ENCODE data around the gene SIX6.

DNA sequence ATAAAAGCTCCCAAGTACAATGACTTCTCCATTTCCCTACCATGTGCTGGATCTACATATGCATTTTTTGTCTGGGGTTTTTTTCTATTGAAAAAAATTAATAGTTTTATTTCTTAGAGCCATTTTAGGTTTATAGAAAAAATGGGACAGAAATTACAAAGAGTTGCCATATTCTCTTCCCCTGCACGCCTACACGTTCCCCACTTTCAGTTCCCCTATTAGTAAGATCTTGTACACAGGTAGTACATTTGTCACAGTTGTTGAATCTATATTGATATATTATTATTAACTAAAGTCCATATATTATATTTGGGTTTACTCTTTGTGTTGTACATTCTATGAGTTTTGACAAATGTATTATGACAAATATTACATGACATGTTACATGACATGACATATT lies 35.7 kb downstream of the SIX6 start:
- TF ChIP-seq, protein P1, sequence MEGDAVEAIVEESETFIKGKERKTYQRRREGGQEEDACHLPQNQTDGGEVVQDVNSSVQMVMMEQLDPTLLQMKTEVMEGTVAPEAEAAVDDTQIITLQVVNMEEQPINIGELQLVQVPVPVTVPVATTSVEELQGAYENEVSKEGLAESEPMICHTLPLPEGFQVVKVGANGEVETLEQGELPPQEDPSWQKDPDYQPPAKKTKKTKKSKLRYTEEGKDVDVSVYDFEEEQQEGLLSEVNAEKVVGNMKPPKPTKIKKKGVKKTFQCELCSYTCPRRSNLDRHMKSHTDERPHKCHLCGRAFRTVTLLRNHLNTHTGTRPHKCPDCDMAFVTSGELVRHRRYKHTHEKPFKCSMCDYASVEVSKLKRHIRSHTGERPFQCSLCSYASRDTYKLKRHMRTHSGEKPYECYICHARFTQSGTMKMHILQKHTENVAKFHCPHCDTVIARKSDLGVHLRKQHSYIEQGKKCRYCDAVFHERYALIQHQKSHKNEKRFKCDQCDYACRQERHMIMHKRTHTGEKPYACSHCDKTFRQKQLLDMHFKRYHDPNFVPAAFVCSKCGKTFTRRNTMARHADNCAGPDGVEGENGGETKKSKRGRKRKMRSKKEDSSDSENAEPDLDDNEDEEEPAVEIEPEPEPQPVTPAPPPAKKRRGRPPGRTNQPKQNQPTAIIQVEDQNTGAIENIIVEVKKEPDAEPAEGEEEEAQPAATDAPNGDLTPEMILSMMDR (IDR thresholded peaks at IDR 0.05) = no peak
- TF ChIP-seq POLR2AphosphoS5 (IDR thresholded peaks at IDR 0.05) = no peak
- no peak for TF ChIP-seq EP300 (IDR thresholded peaks at IDR 0.05)
- no peak for TF ChIP-seq POLR2A (IDR thresholded peaks at IDR 0.05)
